Measurements from ENCODE around the gene ABCC2.
"Not testable (repeated sequence)": the region's sequence is repeated elsewhere in the genome, so short reads cannot be mapped to it uniquely, and the experiment has no call there.

Gene ABCC2

DNA sequence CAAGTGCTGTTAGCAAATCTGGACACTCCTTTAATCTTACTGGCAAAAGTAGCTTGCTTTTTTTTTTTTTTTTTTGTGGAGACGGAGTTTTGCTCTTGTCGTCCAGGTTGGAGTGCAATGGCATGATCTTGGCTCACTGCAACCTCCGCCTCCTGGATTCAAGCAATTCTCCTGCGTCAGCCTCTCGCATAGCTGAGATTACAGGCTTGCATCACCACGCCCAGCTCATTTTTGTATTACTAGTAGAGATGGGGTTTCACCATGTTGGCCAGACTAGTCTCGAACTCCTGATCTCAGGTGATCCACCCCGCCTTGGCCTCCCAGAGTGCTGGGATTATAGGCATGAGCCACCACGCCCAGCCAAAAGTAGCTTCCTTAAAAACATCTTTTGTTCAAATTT is 112.6 kb downstream of the ABCC2 start:
- H3K9me3 Mint-ChIP-seq; ATAC-seq (replicated peaks); DNase-seq; H3K27me3 Mint-ChIP-seq; H3K4me3 Mint-ChIP-seq; H3K4me1 Mint-ChIP-seq; H3K27ac Mint-ChIP-seq: not testable (repeated sequence)
- H3K36me3 Mint-ChIP-seq, result peaks cover 34 to 54% of the 10 kb centered on the region in 2 donors

DNA sequence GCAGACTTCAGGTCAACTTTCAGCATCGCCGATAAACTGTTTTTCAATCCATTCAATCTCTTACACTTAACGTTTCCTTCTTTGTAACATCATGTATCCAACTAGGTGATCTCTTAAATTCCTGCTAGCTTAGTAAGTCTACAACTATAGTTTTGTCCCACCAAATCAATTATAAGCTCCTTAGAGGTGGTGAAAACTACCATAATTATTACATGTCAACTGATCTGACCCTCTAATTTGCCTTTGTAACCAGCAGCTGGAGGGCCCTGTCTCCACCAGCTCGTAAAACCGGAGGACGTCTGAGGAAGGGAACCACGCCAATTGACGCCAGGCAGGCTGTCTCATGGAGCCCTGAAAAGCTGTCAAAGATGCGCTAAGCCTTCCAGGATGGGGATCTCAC is 113.4 kb downstream of the ABCC2 start:
- no peaks in the 10 kb centered on the region for H3K27me3 Mint-ChIP-seq
- no peak overlapping the region for H3K4me3 Mint-ChIP-seq
- H3K36me3 Mint-ChIP-seq, result peaks cover 34 to 53% of the 10 kb centered on the region in 2 donors
- H3K9me3 Mint-ChIP-seq, result no peaks in the 10 kb centered on the region
- no peak overlapping the region for H3K27ac Mint-ChIP-seq
- no peak for ATAC-seq (replicated peaks)
- DNase-seq, result no peak
- no peaks in the 10 kb centered on the region for H3K4me1 Mint-ChIP-seq

Measured in stimulated activated naive B cell treated with anti-CD40 and anti-IgM and Interleukin-4, amounts not matched to agents 10 μg/mL and 1 μg/mL and 100 μg/mL, for 72 hours (primary cell).